Endothelial cell of umbilical vein (primary cell): Measurements from ENCODE around the gene PPM1H. TPM values are rescaled to one million over a fixed set of nuclear protein-coding genes. Genes with fewer than 3 reads are reported as not detected.

Experiments used
- BruUV-seq: library from RNA; stranded (reverse); fragments of 400-500 nt; replicated peaks from 2 replicates; lab custom pipeline; 2021; lab: Mats Ljungman, UMichigan
- CTCF ChIA-PET: fragments of 300-600, 350-600 bp; sonication (Branson Sonifier 250); formaldehyde crosslinking; loops from one replicate; lab custom pipeline; 2021; ENCODE audit warnings: antibody characterized with exemption, inconsistent platforms; lab: Charles Lee
- POLR2A ChIA-PET: fragments of 300-600, 350-600 bp; sonication (Branson Sonifier 250); formaldehyde crosslinking; loops from one replicate; lab custom pipeline; 2021; ENCODE audit warnings: antibody characterized with exemption, inconsistent platforms; lab: Charles Lee
- DNase-seq: peaks from one replicate; pipeline ENCODE4 v3.0.0-alpha.2; 2011; ENCODE audit warnings: low read depth, low spot score
- FAIRE-seq: peaks from 2 replicates; lab custom pipeline; 2011; peaks lifted over from hg19 to GRCh38; lab: Jason Lieb, UNC
- H2AFZ ChIP-seq: 2 replicates; pipeline ENCODE4 v1.6.0; 2012; ENCODE audit warnings: low read depth, low read length, control low read depth, inconsistent platforms
- H3K27ac ChIP-seq: 2 replicates; pipeline ENCODE4 v1.5.1; 2011; ENCODE audit warnings: low read depth, mild to moderate bottlenecking, control low read depth, low read length, moderate library complexity; ENCODE audit not compliant: insufficient read depth
- H3K27me3 ChIP-seq, 2 experiments: 2 replicates each; pipeline versions ENCODE4 v1.6.0 to v1.6.1; 2011; ENCODE audit warnings: low read length in 2 of 2, mixed read lengths in 1 of 2; ENCODE audit not compliant: control insufficient read depth in 2 of 2, insufficient read depth in 2 of 2
- H3K36me3 ChIP-seq, 2 experiments: 2 replicates in 1 of 2; 3 replicates in 1 of 2; pipeline ENCODE4 v1.5.1; 2011; ENCODE audit warnings: low read length in 2 of 2, mild to moderate bottlenecking in 1 of 2, moderate library complexity in 1 of 2; ENCODE audit not compliant: control insufficient read depth in 2 of 2, insufficient read depth in 2 of 2; ENCODE audit errors: extremely low read depth in 1 of 2
- H3K4me1 ChIP-seq: 3 replicates; pipeline ENCODE4 v1.5.1; 2011; ENCODE audit warnings: mild to moderate bottlenecking, low read length; ENCODE audit not compliant: control insufficient read depth, insufficient read depth; ENCODE audit errors: extremely low read depth
- H3K4me2 ChIP-seq: 2 replicates; pipeline ENCODE4 v1.6.1; 2011; ENCODE audit warnings: low read length, control low read depth, mixed read lengths; ENCODE audit not compliant: insufficient read depth
- H3K4me3 ChIP-seq, 3 experiments: fragments of 200-600 bp in 1 of 3; sonication (generic), shearing (Covaris generic) in 1 of 3; replicated peaks in 1 of 3; 2 replicates each; pipeline ENCODE4 v1.5.1; 2011 to 2016; ENCODE audit warnings: control low read depth in 3 of 3, low read length in 3 of 3, mild to moderate bottlenecking in 2 of 3, inconsistent platforms in 1 of 3, low read depth in 1 of 3, moderate library complexity in 1 of 3; ENCODE audit not compliant: insufficient read depth in 1 of 3
- H3K79me2 ChIP-seq: 2 replicates; pipeline ENCODE4 v1.6.0; 2012; ENCODE audit warnings: low read length, inconsistent platforms; ENCODE audit not compliant: control insufficient read depth, insufficient read depth
- H3K9ac ChIP-seq: replicated peaks from 2 replicates; pipeline ENCODE3; 2011; ENCODE audit warnings: low read length, control low read depth; ENCODE audit not compliant: insufficient read depth; ENCODE audit errors: extremely low read depth
- H3K9me1 ChIP-seq: replicated peaks from 3 replicates; pipeline ENCODE4 v1.6.0; 2011; ENCODE audit warnings: mild to moderate bottlenecking, low read length; ENCODE audit not compliant: control insufficient read depth, insufficient read depth; ENCODE audit errors: extremely low read depth
- H3K9me3 ChIP-seq: replicated peaks from 2 replicates; pipeline ENCODE4 v1.5.1; 2012; ENCODE audit warnings: low read length, inconsistent platforms; ENCODE audit not compliant: control insufficient read depth, insufficient read depth
- H4K20me1 ChIP-seq: replicated peaks from 2 replicates; pipeline ENCODE3; 2011; ENCODE audit warnings: mild to moderate bottlenecking, low read length; ENCODE audit not compliant: control insufficient read depth, insufficient read depth; ENCODE audit errors: extremely low read depth
- GATA2 ChIP-seq: IDR thresholded peaks from 2 replicates; pipeline ENCODE4 v1.7.0; 2011; ENCODE audit warnings: low read depth, mild to moderate bottlenecking, moderate library complexity, mixed read lengths, low read length; ENCODE audit not compliant: insufficient read length, insufficient read depth
- JUN ChIP-seq: IDR thresholded peaks from 2 replicates; pipeline ENCODE4 v1.6.1; 2011; ENCODE audit warnings: borderline replicate concordance, low read depth; ENCODE audit not compliant: insufficient read length, insufficient read depth
- MYC ChIP-seq: IDR thresholded peaks from one replicate; pipeline ENCODE4 v1.6.1; 2011; ENCODE audit warnings: mild to moderate bottlenecking, low read depth, low read length
- POLR2A ChIP-seq: IDR thresholded peaks from 2 replicates; pipeline ENCODE4 v1.6.1; 2012; ENCODE audit warnings: low read depth, mild to moderate bottlenecking, control low read depth, low read length
- POLR2AphosphoS5 ChIP-seq: IDR thresholded peaks from 2 replicates; pipeline ENCODE4 v1.6.1; 2012; ENCODE audit warnings: low read depth, mild to moderate bottlenecking, control low read depth, low read length, moderate library complexity; ENCODE audit not compliant: insufficient read depth
- dilution Hi-C: fragments of 300-500 bp; cut with MboI; formaldehyde crosslinking; loops from one replicate; pipeline ENCODE4 v1.15.0; 2019; ENCODE audit warnings: low sequenced_read_pairs; ENCODE audit not compliant: extremely low pct_ligation_motif_present
- intact Hi-C: fragments of 100-400 bp; cut with micrococcal nuclease; formaldehyde crosslinking; loops from one replicate; pipeline ENCODE4 v1.10.0; 2022
- polyA plus RNA-seq, 4 experiments: library from polyadenylated mRNA; depleted of rRNA in 3 of 4; stranded (reverse) in 3 of 4; unstranded in 1 of 4; fragments of >200 nt; gene quantifications; 2 replicates each; pipeline versions ENCODE4 v1.2.1 to v1.2.3, GENCODE V29; 2011 to 2012; ENCODE audit warnings: missing spikeins in 1 of 4
- total RNA-seq: library from RNA; stranded (reverse); gene quantifications from 2 replicates; pipeline ENCODE4 v1.2.3, GENCODE V29; 2021
- TF ChIP-seq, protein P1 (sequence below), 2 donors: IDR thresholded peaks; 1 replicate in 1 of 2; 2 replicates in 1 of 2; pipeline ENCODE4 v1.5.1; 2011; ENCODE audit warnings: low read length in 2 of 2, mild to moderate bottlenecking in 2 of 2, moderate library complexity in 2 of 2, control low read depth in 1 of 2, inconsistent platforms in 1 of 2, low read depth in 1 of 2; ENCODE audit not compliant: insufficient read depth in 1 of 2; ENCODE audit errors: extremely low read depth in 1 of 2
- TF ChIP-seq, protein P2 (sequence below): IDR thresholded peaks from 2 replicates; pipeline ENCODE4 v1.6.1; 2011; ENCODE audit not compliant: insufficient read depth, insufficient read length

PPM1H gene
- total and polyA plus RNA-seq, 2 donors (not counting 3 experiments of a cell fraction or from before 2014, with no cell fraction given) = 1.0 to 7.2 TPM

DNA sequence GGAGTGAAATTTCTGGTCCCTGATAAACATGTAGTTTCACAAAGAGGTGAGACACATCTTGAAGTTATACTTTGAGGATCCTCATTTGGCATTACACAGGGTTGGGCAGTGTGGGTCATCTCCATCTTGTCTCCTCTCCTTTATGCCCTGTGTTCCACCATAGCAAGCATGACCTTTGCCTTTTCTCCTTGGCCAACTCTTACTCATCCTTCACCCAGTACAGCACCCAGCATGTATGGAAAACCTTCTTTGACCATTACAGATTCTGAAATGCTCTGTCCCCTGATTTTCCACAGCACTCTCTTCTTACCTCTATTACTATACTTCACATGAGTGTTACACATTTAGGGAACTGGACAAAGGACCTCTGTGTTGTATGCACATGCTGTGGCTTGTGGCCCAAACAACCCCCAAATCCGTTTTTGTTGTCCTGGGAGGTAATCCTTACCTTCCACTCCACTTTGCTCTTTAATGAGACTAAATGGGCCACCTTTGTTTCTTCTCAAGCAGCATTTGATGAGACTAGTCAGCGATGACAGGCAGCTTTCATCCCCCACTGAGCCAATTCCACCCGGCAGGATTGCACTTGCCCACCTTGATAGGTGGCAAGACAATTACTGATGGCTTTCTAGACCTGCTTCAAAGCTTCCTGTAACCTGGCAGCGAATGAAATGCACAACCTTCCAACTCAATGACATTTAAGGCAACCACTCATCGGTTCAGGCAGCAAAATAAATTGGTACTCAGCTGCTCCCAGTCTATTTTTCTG lies 304.8 kb downstream of the PPM1H start:
- no TSS peak for BruUV-seq
- dilution Hi-C loops = no loop called here
- intact Hi-C loops = loop anchor here (5.0 kb wide), 1 partner anchor 97 kb away; no protein-coding TSS in a partner anchor
- no peak overlapping the region for H3K4me3 ChIP-seq
- peaks cover 17% of the 10 kb centered on the region for H3K4me1 ChIP-seq
- POLR2A ChIA-PET = no interaction called here
- H3K9ac ChIP-seq = no peak overlapping the region
- no peak for FAIRE-seq
- H3K36me3 ChIP-seq = no peaks in the 10 kb centered on the region
- no peak overlapping the region for H3K4me2 ChIP-seq
- H2AFZ ChIP-seq = no peak overlapping the region
- H3K79me2 ChIP-seq = no peaks in the 10 kb centered on the region
- no peak overlapping the region for H3K27ac ChIP-seq
- no peaks in the 10 kb centered on the region for H3K9me1 ChIP-seq
- CTCF ChIA-PET = interaction anchor here (1.0 to 2.3 kb wide), 7 partner anchors 15 to 169 kb away, joined by 3 to 7 read pairs (median 4); no protein-coding TSS in a partner anchor
- TF ChIP-seq GATA2 (no peak), POLR2A (no peak), POLR2AphosphoS5 (no peak), JUN (no peak), MYC (no peak)
- TF ChIP-seq, protein P1, sequence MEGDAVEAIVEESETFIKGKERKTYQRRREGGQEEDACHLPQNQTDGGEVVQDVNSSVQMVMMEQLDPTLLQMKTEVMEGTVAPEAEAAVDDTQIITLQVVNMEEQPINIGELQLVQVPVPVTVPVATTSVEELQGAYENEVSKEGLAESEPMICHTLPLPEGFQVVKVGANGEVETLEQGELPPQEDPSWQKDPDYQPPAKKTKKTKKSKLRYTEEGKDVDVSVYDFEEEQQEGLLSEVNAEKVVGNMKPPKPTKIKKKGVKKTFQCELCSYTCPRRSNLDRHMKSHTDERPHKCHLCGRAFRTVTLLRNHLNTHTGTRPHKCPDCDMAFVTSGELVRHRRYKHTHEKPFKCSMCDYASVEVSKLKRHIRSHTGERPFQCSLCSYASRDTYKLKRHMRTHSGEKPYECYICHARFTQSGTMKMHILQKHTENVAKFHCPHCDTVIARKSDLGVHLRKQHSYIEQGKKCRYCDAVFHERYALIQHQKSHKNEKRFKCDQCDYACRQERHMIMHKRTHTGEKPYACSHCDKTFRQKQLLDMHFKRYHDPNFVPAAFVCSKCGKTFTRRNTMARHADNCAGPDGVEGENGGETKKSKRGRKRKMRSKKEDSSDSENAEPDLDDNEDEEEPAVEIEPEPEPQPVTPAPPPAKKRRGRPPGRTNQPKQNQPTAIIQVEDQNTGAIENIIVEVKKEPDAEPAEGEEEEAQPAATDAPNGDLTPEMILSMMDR (IDR thresholded peaks at IDR 0.05; ENCODE audit: extremely low read depth in 1 of 2, insufficient read depth in 1 of 2, low read depth in 1 of 2, low read length in 2 of 2) = no peak
- TF ChIP-seq, protein P2, sequence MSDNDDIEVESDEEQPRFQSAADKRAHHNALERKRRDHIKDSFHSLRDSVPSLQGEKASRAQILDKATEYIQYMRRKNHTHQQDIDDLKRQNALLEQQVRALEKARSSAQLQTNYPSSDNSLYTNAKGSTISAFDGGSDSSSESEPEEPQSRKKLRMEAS = no peak
- H3K9me3 ChIP-seq = no peaks in the 10 kb centered on the region
- no peaks in the 10 kb centered on the region for H4K20me1 ChIP-seq
- no peak for DNase-seq
- H3K27me3 ChIP-seq = no peaks in the 10 kb centered on the region
